ENCODE data around the gene SLF2.

DNA sequence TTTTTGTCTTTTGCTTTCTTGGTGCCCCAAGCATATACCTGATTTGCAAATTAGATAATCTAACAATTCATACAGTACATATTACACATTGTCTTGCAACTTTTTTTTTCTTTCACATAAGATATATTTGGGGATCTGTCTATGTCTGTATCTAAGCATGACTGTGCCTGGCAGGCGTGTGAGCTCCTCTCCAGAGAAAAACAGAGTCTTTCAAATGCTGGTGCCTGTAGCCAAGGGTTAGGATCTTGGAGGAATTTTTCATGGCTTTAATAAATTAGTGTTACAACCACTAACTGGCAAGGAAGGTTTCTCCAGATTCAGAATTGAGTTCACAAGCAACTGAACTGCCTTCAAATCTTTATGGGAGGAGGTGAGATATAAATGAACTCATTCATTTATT, 14.8 kb upstream of the SLF2 start:
- TF ChIP-seq, protein P1, sequence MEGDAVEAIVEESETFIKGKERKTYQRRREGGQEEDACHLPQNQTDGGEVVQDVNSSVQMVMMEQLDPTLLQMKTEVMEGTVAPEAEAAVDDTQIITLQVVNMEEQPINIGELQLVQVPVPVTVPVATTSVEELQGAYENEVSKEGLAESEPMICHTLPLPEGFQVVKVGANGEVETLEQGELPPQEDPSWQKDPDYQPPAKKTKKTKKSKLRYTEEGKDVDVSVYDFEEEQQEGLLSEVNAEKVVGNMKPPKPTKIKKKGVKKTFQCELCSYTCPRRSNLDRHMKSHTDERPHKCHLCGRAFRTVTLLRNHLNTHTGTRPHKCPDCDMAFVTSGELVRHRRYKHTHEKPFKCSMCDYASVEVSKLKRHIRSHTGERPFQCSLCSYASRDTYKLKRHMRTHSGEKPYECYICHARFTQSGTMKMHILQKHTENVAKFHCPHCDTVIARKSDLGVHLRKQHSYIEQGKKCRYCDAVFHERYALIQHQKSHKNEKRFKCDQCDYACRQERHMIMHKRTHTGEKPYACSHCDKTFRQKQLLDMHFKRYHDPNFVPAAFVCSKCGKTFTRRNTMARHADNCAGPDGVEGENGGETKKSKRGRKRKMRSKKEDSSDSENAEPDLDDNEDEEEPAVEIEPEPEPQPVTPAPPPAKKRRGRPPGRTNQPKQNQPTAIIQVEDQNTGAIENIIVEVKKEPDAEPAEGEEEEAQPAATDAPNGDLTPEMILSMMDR (IDR thresholded peaks at IDR 0.05), result no peak
- TF ChIP-seq POLR2A (IDR thresholded peaks at IDR 0.05) (no peak), EP300 (IDR thresholded peaks at IDR 0.05) (no peak)
